ENCODE data around the gene WWOX.

WWOX gene

DNA sequence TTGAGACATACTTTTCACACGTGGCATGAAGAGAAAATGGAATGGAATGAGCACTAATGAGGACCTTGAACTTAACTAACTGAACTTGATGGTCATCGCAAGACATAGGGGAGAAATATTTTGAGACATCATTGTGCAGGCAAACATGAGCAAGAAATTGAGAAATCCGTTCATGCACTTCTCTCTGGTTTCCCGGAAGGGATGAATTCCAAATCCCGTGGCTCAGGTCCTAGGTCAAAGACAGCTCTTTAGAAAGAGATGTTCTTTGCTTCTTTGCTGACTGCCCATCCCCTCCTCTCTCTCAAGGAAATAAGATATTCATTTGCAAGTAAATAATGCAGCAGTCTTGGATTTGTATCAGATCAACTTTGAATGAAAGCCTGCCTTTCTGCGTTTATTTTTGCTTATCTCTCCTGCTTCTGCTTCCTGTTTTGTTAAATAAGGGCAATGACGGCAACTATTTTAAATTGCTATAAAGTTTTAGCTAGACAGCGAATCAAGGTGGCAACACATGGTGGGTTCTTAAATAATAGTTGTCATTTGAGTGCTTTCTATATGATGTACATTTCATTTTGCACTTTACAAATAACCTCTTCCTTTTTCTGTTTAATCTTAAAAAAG is 843.3 kb downstream of the WWOX start:
- no peak overlapping the region for H3K4ac ChIP-seq (ENCODE audit: low read depth, low read length)
- H3K4me1 ChIP-seq (ENCODE audit: control insufficient read depth, low read depth, low read length) = no peaks in the 10 kb centered on the region
- H3K79me2 ChIP-seq (ENCODE audit: control insufficient read depth, insufficient read depth, low read length) = no peaks in the 10 kb centered on the region
- no peak overlapping the region for H3K27ac ChIP-seq (ENCODE audit: low read depth, low read length)
- H3K4me3 ChIP-seq (ENCODE audit: low read length) = no peak overlapping the region
- H2BK15ac ChIP-seq (replicated peaks; ENCODE audit: low read depth) = no peak overlapping the region
- no peak for DNase-seq
- H4K8ac ChIP-seq (ENCODE audit: low read depth, low read length) = no peak overlapping the region
- H2AK5ac ChIP-seq (ENCODE audit: low read length) = no peak overlapping the region
- no peak overlapping the region for H3K23ac ChIP-seq (ENCODE audit: low read length)
- no peak overlapping the region for H3K4me2 ChIP-seq (ENCODE audit: low read length)
- no peaks in the 10 kb centered on the region for H3K27me3 ChIP-seq (ENCODE audit: insufficient read depth, low read length, poor library complexity)
- no CpG with 5 or more reads among the region's 8 CpGs for WGBS (ENCODE audit: extremely low coverage, insufficient coverage, low lambda C conversion rate)
- H3K36me3 ChIP-seq (ENCODE audit: control insufficient read depth, insufficient read depth, low read length) = no peaks in the 10 kb centered on the region
- H3K18ac ChIP-seq (ENCODE audit: low read length) = no peak overlapping the region
- H2BK5ac ChIP-seq (ENCODE audit: low read length) = no peak overlapping the region
- H4K5ac ChIP-seq (ENCODE audit: low read length) = no peak overlapping the region
- no peak overlapping the region for H2BK120ac ChIP-seq (ENCODE audit: low read depth, low read length)
- no peak overlapping the region for H3K9ac ChIP-seq (ENCODE audit: low read length)
- no peak overlapping the region for H3K56ac ChIP-seq (ENCODE audit: low read length)
- no peaks in the 10 kb centered on the region for H3K79me1 ChIP-seq (ENCODE audit: low read length)

DNA sequence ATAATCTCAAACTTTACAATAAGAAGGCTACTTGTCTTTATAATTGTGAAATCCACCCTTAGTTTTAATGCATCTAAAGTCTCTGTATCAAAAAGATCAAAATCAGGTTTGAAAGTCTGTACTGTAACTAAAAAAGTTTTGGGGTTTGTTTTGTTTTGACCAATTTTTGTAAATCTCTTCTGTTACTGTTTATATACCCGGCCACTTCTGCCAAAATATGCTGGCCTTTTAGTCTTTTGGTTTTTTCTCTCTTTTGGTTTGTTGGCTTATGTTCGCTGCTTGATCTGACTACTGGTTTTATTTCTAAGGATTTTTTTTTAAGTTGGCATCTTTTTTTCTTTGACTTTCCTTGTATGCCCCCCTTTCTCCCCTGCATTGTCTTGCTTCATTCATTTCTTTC is 845.9 kb downstream of the WWOX start:
- Histone ChIP-seq H3K27me3 (ENCODE audit: insufficient read depth, low read length, poor library complexity) (no peaks in the 10 kb centered on the region), H3K56ac (ENCODE audit: low read length) (no peak overlapping the region), H3K79me1 (ENCODE audit: low read length) (no peaks in the 10 kb centered on the region), H2BK15ac (replicated peaks; ENCODE audit: low read depth) (no peak overlapping the region), H3K27ac (ENCODE audit: low read depth, low read length) (no peak overlapping the region), H3K4me1 (ENCODE audit: control insufficient read depth, low read depth, low read length) (no peaks in the 10 kb centered on the region), H4K8ac (ENCODE audit: low read depth, low read length) (no peak overlapping the region), H3K23ac (ENCODE audit: low read length) (no peak overlapping the region), H4K5ac (ENCODE audit: low read length) (no peak overlapping the region), H3K4me3 (ENCODE audit: low read length) (no peak overlapping the region), H3K18ac (ENCODE audit: low read length) (no peak overlapping the region), H2BK5ac (ENCODE audit: low read length) (no peak overlapping the region), H3K4ac (ENCODE audit: low read depth, low read length) (no peak overlapping the region), H3K9ac (ENCODE audit: low read length) (no peak overlapping the region), H2BK120ac (ENCODE audit: low read depth, low read length) (no peak overlapping the region), H2AK5ac (ENCODE audit: low read length) (no peak overlapping the region), H3K36me3 (ENCODE audit: control insufficient read depth, insufficient read depth, low read length) (no peaks in the 10 kb centered on the region), H3K79me2 (ENCODE audit: control insufficient read depth, insufficient read depth, low read length) (no peaks in the 10 kb centered on the region), H3K4me2 (ENCODE audit: low read length) (no peak overlapping the region)
- WGBS (ENCODE audit: extremely low coverage, insufficient coverage, low lambda C conversion rate) = no CpG with 5 or more reads among the region's 2 CpGs
- no peak for DNase-seq

DNA sequence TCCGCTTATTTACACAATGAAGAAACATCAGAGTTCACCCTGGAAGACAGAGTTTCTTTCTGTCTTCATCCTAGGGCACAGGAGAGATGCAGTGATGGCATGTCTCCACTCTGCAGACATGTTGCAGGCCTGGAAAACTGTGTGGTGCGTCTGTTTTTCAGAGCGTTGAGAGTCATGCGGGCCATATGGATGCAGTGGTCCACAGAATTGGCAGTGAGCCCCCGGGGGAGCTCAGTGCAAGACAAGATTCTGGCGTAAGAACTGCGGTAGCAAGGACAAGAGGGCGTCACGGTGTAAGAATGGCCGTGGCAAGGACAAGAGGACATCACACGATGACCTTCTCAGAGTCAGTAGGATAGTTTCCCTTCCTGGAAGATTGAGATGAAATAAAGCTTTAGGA is 847.1 kb downstream of the WWOX start:
- Histone ChIP-seq H4K5ac (ENCODE audit: low read length) (no peak overlapping the region), H3K4me2 (ENCODE audit: low read length) (no peak overlapping the region), H3K79me2 (ENCODE audit: control insufficient read depth, insufficient read depth, low read length) (no peaks in the 10 kb centered on the region), H3K4me3 (ENCODE audit: low read length) (no peak overlapping the region), H3K9ac (ENCODE audit: low read length) (no peak overlapping the region), H3K4ac (ENCODE audit: low read depth, low read length) (no peak overlapping the region), H3K56ac (ENCODE audit: low read length) (no peak overlapping the region), H3K36me3 (ENCODE audit: control insufficient read depth, insufficient read depth, low read length) (no peaks in the 10 kb centered on the region), H2AK5ac (ENCODE audit: low read length) (no peak overlapping the region), H2BK120ac (ENCODE audit: low read depth, low read length) (no peak overlapping the region), H3K23ac (ENCODE audit: low read length) (no peak overlapping the region), H3K4me1 (ENCODE audit: control insufficient read depth, low read depth, low read length) (no peaks in the 10 kb centered on the region), H3K18ac (ENCODE audit: low read length) (no peak overlapping the region), H3K27me3 (ENCODE audit: insufficient read depth, low read length, poor library complexity) (no peaks in the 10 kb centered on the region), H2BK5ac (ENCODE audit: low read length) (no peak overlapping the region), H4K8ac (ENCODE audit: low read depth, low read length) (no peak overlapping the region), H3K27ac (ENCODE audit: low read depth, low read length) (no peak overlapping the region), H3K79me1 (ENCODE audit: low read length) (no peaks in the 10 kb centered on the region), H2BK15ac (replicated peaks; ENCODE audit: low read depth) (no peak overlapping the region)
- no CpG with 5 or more reads among the region's 11 CpGs for WGBS (ENCODE audit: extremely low coverage, insufficient coverage, low lambda C conversion rate)
- DNase-seq = no peak

DNA sequence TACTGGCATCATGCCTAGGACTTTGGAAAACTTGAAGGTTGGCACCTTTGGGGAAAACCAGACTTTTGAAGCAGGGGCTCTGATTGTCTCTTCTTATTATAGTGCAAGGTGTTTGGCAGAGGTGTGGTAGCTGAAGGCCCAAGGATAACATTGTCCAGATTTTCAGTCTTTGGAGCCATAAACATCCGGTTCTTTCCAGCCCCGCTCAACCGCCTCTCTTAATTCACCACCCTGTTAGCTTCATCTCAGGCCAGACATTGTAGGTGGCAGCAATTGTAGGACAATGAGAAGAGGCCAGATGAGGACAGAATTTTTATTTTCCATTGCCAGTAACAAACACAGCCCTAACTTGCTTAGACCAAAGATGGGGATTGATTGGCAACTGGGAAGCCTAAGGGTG is 851.3 kb downstream of the WWOX start:
- Histone ChIP-seq H3K27ac (ENCODE audit: low read depth, low read length) (no peak overlapping the region), H3K23ac (ENCODE audit: low read length) (no peak overlapping the region), H4K8ac (ENCODE audit: low read depth, low read length) (no peak overlapping the region), H3K36me3 (ENCODE audit: control insufficient read depth, insufficient read depth, low read length) (no peaks in the 10 kb centered on the region), H2BK15ac (replicated peaks; ENCODE audit: low read depth) (no peak overlapping the region), H3K79me1 (ENCODE audit: low read length) (no peaks in the 10 kb centered on the region), H2BK5ac (ENCODE audit: low read length) (no peak overlapping the region), H4K5ac (ENCODE audit: low read length) (no peak overlapping the region), H3K18ac (ENCODE audit: low read length) (no peak overlapping the region), H2AK5ac (ENCODE audit: low read length) (no peak overlapping the region), H3K27me3 (ENCODE audit: insufficient read depth, low read length, poor library complexity) (no peaks in the 10 kb centered on the region), H3K4me1 (ENCODE audit: control insufficient read depth, low read depth, low read length) (no peaks in the 10 kb centered on the region), H3K4me2 (ENCODE audit: low read length) (no peak overlapping the region), H3K4me3 (ENCODE audit: low read length) (no peak overlapping the region), H3K79me2 (ENCODE audit: control insufficient read depth, insufficient read depth, low read length) (no peaks in the 10 kb centered on the region), H2BK120ac (ENCODE audit: low read depth, low read length) (no peak overlapping the region), H3K56ac (ENCODE audit: low read length) (no peak overlapping the region), H3K4ac (ENCODE audit: low read depth, low read length) (no peak overlapping the region), H3K9ac (ENCODE audit: low read length) (no peak overlapping the region)
- no peak for DNase-seq
- no CpG with 5 or more reads among the region's 3 CpGs for whole genome bisulfite sequencing (ENCODE audit: extremely low coverage, insufficient coverage, low lambda C conversion rate)

DNA sequence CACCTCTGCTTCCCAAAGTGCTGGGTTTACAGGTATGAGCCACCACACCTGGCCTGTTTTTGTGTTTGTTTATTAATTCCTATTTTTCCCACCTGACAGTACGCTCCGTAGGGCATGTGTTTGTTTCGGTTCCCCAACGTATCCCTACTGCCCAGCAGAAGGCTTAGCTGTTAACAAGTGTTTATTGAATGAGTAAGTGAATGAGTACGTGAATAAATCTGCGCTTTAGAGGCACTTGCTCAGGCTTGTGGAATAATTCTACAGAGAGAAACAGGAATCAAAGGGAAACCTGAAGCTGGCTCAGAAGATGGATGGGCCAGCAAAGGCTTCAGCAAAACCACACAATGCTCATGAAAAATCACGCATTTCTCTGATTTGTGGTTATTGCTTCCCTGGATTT is 853.2 kb downstream of the WWOX start:
- Histone ChIP-seq H4K5ac (ENCODE audit: low read length) (no peak overlapping the region), H3K18ac (ENCODE audit: low read length) (no peak overlapping the region), H3K4me1 (ENCODE audit: control insufficient read depth, low read depth, low read length) (no peaks in the 10 kb centered on the region), H3K27me3 (ENCODE audit: insufficient read depth, low read length, poor library complexity) (no peaks in the 10 kb centered on the region), H2AK5ac (ENCODE audit: low read length) (no peak overlapping the region), H3K36me3 (ENCODE audit: control insufficient read depth, insufficient read depth, low read length) (no peaks in the 10 kb centered on the region), H3K9ac (ENCODE audit: low read length) (no peak overlapping the region), H3K4ac (ENCODE audit: low read depth, low read length) (no peak overlapping the region), H3K4me3 (ENCODE audit: low read length) (no peak overlapping the region), H2BK15ac (replicated peaks; ENCODE audit: low read depth) (no peak overlapping the region), H2BK120ac (ENCODE audit: low read depth, low read length) (no peak overlapping the region), H4K8ac (ENCODE audit: low read depth, low read length) (no peak overlapping the region), H3K79me2 (ENCODE audit: control insufficient read depth, insufficient read depth, low read length) (no peaks in the 10 kb centered on the region), H2BK5ac (ENCODE audit: low read length) (no peak overlapping the region), H3K56ac (ENCODE audit: low read length) (no peak overlapping the region), H3K4me2 (ENCODE audit: low read length) (no peak overlapping the region), H3K23ac (ENCODE audit: low read length) (no peak overlapping the region), H3K27ac (ENCODE audit: low read depth, low read length) (no peak overlapping the region), H3K79me1 (ENCODE audit: low read length) (no peaks in the 10 kb centered on the region)
- DNase-seq = no peak
- no CpG with 5 or more reads among the region's 7 CpGs for WGBS (ENCODE audit: extremely low coverage, insufficient coverage, low lambda C conversion rate)

DNA sequence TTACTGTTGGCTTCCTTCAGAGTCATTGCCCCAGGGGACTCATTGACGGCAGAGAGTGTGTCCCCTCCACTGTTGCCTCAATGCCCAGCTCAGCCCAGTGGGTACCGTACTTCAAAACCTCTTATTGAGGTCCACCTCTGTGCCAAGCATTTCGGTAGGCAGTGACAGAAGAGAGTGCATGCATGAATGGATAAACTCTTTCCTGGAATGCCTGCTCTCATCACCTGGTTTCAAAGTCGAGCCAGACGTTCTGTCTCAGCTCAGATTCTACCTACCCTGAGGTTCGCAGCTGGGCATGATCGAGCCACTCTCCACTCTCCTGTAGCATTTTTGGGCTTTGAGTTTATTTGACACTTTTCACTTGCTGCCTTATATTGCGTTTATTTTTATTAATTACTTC is 854.1 kb downstream of the WWOX start:
- Histone ChIP-seq H2AK5ac (ENCODE audit: low read length) (no peak overlapping the region), H3K4me3 (ENCODE audit: low read length) (no peak overlapping the region), H3K4ac (ENCODE audit: low read depth, low read length) (no peak overlapping the region), H2BK5ac (ENCODE audit: low read length) (no peak overlapping the region), H3K27ac (ENCODE audit: low read depth, low read length) (no peak overlapping the region), H3K79me2 (ENCODE audit: control insufficient read depth, insufficient read depth, low read length) (no peaks in the 10 kb centered on the region), H2BK120ac (ENCODE audit: low read depth, low read length) (no peak overlapping the region), H3K23ac (ENCODE audit: low read length) (no peak overlapping the region), H3K36me3 (ENCODE audit: control insufficient read depth, insufficient read depth, low read length) (no peaks in the 10 kb centered on the region), H3K18ac (ENCODE audit: low read length) (no peak overlapping the region), H3K4me2 (ENCODE audit: low read length) (no peak overlapping the region), H3K27me3 (ENCODE audit: insufficient read depth, low read length, poor library complexity) (no peaks in the 10 kb centered on the region), H3K9ac (ENCODE audit: low read length) (no peak overlapping the region), H3K79me1 (ENCODE audit: low read length) (no peaks in the 10 kb centered on the region), H3K56ac (ENCODE audit: low read length) (no peak overlapping the region), H3K4me1 (ENCODE audit: control insufficient read depth, low read depth, low read length) (no peaks in the 10 kb centered on the region), H4K5ac (ENCODE audit: low read length) (no peak overlapping the region), H4K8ac (ENCODE audit: low read depth, low read length) (no peak overlapping the region), H2BK15ac (replicated peaks; ENCODE audit: low read depth) (no peak overlapping the region)
- DNase-seq = no peak
- WGBS (ENCODE audit: extremely low coverage, insufficient coverage, low lambda C conversion rate) = no CpG with 5 or more reads among the region's 8 CpGs

Measured in mesendoderm (in vitro differentiated cells).